NCI-H146 (cell line): ENCODE data around the gene P2RY6.

ENCODE experiments used
- DNase-seq: peaks from one replicate; lab custom pipeline; 2025; lab: John Stamatoyannopoulos, UW

The P2RY6 gene

DNA sequence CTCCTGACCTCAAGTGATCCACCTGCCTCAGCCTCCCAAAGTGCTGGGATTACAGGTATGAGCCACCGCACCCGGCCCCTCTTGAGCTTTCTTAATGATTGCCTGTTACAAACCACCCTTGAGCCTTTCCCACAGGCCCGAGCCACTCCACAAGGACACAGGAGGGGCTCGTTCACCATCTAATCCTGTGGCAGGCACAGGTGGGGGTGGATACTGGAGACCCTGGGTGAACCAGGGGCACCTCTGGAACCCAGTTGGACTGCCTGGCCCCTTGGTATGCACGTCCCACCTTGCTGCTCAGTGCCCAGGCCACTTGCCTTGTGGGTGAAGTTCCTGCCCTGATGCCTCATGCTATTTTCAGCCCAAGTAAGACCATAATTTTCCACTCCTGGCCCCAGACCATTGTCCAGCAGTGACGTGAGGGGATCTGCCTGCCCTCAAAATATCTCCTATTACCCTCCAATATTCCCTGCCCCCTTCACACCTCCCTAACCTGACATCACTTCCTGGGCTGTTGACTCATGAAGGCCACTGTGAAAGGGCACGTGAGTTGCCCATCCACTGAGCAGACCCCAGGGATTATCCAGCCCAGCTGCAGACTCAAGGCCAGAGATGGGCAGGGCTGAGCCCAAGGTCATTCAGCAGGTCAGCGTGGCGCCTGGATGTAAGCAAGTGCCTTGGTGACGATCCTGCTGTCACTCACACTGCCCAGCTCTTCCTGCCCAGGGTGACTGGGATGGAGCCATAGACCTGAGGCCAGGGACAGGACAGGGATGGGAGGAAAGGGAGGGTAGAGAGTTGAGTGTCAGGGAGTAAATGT lies 34.5 kb upstream of the P2RY6 start:
- no peak for DNase-seq

- no peak for DNase-seq
Observed at GRCh38 chr11:73239111-73239521, 33.0 kb upstream of the P2RY6 start.

DNA sequence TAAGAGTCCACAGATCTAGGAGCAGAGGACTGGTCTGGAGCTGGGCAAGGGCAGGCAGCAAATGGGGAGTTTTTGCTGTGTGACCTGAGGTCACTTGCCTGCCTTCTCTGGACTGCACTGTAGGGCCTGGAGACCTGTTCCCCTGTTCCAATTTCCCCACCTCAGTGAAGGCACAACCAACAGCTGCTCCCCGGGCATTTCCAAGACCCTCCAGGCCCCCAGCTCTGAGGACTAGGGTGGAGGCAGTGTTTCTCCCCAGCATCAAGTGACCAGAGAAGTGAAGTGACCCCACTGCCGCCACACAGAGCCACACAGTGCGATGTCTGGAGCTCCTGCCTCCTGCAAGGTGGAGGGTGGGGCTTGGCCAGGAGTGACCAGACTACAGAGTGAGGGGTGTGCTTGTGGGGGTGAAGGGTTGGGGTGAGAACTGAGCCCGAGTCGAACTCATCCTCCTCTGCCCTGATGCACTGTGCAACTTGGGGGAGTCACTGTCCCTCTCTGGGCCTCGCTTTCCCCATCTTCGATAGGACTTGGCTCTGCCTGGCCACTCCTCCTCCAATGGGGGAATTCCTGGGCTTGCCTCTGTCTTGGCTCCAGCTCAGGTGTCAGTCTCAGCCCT lies 32.5 kb upstream of the P2RY6 start:
- DNase-seq = no peak

DNA sequence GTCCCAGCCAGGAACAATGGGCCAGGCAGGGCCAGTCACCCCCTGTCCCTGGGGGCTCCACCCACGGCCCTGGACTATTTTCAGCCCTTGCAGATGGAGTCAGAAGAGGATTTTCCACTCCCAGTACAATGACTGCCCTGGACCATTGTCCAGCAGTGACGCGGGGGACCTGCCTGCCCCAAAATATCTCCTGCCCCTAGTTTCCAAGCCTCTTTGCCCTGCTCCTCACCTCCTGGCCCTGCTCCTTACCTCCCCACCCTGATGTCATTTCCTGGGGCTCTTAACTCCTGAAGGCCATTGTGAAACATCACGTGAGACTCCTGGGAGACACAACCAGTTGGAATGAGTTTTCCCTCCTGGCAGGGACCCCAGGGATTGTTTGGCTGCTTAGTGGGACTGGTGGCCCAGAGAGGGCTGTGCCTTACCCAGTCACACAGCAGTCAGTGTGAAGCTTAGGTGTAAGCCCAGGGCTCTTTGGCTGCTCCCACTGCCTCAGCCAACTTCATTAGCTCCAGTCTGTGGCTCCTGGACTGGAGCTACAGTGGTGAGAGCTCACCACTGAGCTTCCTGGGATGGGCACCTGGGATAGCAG lies 31.9 kb upstream of the P2RY6 start:
- no peak for DNase-seq

DNA sequence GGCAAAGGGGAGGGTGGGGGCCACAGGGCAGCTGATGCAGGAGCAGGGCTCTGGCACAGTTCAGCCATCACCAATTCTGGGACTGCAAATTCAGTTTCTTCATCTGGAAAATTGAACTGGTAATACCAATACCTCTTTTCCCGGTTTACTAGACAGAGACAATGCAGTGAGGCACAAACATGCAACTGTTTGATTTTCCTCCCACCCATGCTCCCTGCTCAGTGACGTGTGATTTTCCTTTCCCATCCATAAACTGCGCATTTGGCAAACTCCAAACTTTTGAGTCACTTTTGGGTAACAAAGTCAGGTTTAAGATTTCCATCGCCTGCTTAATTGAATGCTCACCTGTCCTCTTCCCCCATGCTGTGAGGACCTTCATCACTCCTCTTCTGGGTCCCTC lies 30.8 kb upstream of the P2RY6 start:
- DNase-seq = no peak

DNA sequence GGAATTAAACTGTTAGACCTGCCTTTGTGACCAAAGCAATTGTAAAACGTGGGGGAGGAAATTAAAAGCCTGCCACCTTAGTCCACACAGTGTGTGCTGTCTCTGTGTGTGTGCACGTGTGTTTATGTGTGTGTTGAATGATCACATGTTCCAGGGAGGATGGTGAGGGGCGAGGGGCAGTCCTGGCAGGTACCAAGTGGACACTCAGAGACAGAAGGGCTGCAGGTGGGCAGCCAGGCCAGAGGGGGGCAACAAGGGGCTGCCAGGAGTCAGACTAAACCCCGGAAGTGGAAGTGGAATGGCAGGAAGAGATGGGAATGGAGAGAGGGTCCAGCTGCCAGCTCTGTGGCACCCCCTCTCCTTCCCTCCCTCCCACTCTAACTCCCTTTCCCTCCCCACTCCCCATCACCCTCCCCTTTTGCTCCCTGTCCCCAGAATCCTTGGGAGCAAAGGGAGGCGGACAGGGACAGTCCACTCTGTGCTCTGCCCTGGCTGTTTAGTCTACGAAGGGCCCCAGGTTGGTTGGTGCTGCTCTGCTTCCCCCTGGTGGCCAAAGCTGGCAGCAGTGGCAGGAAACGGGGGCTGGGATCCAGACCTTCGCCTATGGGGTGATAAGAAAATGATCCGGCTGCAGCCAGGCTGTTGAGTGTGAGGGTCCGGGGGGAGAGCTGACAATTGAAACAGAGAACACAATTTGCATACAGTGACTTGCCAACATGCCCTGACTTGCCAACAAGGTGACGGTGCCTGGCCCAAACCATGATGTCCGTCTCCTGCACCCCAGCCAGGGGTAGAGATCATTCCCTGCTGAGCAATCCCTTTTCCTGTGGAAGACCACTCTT lies 29.7 kb upstream of the P2RY6 start:
- peak; percentile 86 for DNase-seq

DNA sequence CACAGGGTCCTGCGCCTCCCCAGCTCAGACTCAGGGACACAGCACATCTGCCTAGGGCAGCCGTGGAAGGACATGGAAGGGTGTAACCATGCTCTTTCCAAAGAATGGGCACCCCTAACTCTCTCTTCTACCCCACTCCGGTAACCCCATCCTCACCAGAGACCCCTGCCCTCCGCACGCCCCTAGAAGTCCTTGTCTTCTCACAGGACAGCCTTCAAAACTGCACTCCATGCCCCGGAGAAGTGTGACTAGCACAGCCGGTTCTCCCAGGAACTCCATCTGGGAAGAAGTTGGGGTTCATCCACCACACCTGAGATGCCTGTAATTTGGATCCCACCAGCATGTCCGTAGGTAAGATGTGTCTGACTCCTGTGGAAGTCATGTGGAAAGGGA lies 29.0 kb upstream of the P2RY6 start:
- no peak for DNase-seq

DNA sequence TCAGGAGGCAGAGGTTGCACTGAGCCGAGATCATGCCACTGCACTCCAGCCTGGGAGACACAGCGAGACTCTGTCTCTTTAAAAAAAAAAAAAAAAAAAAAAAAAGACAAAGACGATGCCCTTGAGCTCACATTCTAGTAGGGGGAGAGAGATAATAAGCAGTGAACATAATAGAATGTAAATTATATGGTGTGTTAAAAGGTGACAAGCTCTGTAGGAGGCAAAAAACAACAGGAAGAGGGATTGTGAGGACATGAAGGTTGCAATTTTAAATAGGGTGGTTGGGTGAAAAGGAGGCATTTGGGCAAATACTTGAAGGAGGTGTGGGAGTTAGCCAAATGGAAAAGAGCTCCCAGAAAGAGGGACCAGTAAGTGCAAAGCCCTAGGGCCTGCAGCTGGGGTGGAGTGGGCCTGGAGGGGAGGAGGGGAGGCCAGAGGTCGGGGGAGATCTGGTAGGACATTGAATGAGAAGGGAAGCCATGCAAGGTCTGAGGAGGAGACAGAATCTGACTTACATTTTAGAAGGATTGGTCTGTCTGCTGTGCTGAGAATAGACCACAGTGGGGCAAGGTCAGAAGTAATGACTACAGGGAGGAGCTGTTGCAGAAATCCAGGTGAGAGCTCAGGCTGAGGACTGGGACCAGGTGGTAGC lies 27.4 kb upstream of the P2RY6 start:
- DNase-seq = peak; percentile 71

DNA sequence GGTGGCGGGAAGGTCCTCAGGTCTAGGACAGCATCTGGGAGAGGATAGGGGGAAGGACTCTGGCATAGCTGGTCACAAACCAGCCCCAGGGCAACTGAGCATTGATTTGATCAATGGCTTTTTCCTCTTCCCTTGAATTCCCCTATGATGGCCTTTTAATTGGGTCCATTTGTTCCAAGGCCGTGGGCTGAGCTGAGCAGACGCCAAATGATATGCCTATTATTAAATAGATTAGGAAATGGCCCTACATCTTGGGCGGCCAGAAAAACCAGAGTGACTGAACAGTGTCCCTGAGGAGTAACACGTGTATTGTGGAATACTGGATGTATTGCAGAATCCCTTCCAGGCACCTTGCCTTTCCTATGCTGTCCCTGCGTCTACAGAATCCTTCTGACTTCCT lies 26.7 kb upstream of the P2RY6 start:
- peak; percentile 18 for DNase-seq

DNA sequence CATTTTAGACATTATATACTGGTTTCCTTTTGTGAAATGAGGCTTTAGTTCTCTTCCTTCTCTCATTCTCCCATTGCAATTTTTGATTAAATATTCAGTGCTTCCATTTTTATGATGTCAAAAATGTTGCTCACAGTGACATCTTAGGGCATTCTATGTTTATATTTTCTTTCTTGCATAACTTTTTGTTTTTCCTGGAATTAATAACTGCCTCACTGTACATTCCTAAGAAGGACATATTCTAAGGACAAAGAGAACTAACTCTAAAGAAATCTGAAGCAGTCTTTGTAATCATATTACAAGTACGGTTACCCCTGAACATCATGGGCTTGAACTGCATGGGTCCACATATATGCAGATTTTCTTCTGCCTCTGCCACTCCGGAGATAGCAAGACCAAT lies 25.8 kb upstream of the P2RY6 start:
- no peak for DNase-seq

GRCh38 chr11:73248526-73249185 lies 23.5 kb upstream of the P2RY6 start:
- DNase-seq = no peak

DNA sequence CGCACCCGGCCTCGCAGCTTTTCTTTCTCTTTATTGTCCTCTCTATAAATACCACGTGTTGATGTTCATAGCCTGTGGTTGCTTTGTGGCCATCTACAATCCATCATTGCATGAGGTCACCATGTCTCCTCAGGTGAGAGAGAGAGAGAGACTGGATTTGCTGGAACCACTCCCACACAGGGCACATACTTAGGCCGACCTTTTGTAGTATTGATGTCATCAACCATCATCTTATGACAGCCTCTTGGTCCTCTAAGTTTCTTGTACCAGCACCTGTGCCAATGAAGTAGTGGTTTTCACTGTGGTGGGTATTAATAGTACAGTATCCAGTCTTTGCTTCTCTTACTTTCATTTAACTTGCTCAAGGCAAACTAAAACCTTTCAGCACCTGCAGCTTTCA lies 22.8 kb upstream of the P2RY6 start:
- DNase-seq = no peak

- no peak for DNase-seq
Observed at GRCh38 chr11:73249853-73250783, 22.0 kb upstream of the P2RY6 start.

GRCh38 chr11:73252577-73253191 lies 19.5 kb upstream of the P2RY6 start:
- DNase-seq = peak; percentile 55

DNA sequence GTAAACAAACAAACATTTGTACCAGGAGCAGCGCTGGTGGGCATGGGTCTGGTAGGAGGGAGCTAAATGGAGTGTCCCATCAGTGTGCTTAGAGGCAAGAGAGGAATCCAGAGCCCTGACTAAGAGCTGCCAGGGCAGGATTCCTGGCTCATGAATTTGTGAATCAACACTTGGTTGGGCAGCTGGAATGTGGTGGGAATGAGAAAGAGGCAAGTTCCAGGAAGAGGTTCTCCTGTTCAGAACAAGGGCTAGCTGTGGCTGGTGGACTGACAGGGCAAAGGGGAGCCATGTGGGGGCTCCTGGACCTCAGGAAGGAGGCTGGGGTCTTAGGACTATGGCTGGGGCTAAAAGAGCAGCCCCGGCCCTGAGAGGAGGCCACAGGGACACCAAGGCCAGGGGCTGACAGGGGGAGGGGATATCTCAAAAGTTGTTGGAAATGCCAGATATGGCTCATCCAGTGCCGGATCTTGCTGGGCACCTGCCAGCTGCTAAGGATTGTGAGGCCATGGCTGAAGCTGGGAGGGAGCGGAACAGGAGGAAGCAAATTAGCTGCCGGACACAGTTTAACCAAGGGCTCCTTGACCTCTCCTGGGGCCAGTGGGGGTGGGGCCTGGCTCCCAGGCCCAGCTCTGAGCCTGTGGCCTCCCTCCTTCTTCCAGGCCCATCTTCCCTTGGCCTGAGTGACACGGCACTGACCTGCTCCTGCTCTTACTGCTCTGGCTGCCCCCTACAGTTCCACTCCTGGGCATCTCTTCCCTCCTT lies 14.6 kb upstream of the P2RY6 start:
- no peak for DNase-seq

- DNase-seq = no peak
Observed at GRCh38 chr11:73258104-73259035, 13.8 kb upstream of the P2RY6 start.

GRCh38 chr11:73259406-73260126 lies 12.6 kb upstream of the P2RY6 start:
- DNase-seq = no peak
